GM19239 (cell line): ENCODE data around the gene COL6A6.
"Not testable (repeated sequence)": the region's sequence is repeated elsewhere in the genome, so short reads cannot be mapped to it uniquely, and the experiment has no call there.

ENCODE experiments used
- DNase-seq: peaks from one replicate; pipeline ENCODE4 v3.0.0; 2011; ENCODE audit warnings: low spot score; ENCODE audit not compliant: insufficient read length
- FAIRE-seq: peaks from 2 replicates; lab custom pipeline; 2011; peaks lifted over from hg19 to GRCh38; lab: Jason Lieb, UNC

The COL6A6 gene

DNA sequence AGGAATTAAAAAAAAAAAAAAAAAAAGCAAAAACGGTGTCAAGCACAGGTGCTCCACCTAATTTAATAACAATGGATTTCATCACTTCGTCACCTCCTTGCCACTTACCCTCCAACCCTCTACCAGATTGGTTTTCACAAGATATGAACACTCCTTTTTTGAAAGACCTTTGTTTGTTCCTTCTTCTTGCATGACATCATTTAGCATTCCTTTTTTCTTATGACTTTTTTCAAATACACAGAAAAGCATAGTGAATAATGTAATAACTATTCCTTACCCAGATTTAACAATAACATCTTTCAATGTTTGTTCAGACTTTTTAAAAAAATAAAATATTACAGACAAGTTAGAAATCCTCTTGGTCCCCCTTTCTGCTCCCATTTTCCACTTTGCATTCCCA lies 16.3 kb downstream of the COL6A6 start:
- DNase-seq (no peak), FAIRE-seq (no peak)

DNA sequence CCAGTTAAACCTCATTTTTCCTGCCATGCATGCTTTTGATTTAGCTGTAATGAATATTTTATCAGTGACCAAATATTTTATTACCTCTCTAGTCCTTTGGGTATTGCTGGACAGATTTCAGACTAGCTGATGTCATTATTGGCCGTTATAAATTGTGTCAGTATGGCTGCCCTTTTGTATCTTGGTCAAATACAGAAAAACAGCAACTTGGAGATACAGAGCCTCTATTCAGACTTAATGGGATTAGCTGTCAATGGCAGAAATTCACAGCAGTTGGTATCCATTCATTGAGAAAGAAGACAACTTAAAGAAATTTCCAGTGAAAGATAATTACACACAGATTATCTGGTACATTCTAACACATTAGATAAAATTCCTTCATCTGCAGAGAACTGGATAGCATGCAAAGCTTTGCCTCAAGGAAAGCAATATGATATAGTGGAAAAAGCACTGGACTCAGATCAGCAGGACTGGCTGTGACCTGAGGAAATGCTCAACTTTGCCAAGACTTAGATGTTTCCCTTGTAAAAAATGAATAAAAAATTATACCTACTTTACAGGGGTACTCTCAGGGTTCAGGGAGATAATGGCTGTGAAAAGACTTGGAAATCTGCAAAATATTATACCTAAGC lies 20.8 kb downstream of the COL6A6 start:
- DNase-seq (no peak), FAIRE-seq (no peak)

DNA sequence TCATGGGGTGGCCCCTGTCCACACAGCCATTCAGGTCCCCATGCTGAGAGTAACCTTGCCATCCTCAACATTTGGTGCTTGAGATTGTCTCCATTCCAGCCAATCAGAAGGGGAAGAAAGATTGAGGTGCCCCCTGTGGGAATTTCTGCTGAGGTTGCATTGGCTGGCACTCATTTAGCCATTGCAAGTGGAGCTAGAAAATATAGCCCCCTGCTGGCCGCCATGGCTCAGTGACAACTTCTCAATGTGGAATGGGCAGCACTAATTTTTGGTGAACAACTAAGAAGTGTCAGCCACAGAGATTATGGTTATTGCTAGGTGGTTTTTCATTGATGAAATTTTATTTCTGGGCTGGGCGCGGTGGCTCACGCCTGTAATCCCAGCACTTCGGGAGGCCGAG lies 22.0 kb downstream of the COL6A6 start:
- FAIRE-seq (peak; percentile 51), DNase-seq (no peak)

DNA sequence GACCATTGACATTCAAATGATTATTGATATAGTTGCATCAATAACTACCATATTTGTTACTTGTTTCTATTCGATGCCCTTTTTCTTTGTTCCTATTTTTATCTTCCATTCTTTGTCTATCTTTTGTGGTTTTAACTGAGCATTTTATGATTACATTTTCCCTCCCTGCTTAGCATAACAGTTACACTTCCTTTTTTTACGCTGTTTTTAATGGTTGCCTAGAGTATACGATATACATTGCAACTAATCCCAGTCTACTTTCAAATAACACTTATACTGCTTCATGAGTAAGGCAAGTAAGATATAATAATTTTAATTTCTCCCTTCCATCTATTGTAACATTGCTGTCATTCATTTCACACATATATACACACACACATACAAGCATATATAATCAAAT lies 26.3 kb downstream of the COL6A6 start:
- FAIRE-seq (no peak), DNase-seq (no peak)

DNA sequence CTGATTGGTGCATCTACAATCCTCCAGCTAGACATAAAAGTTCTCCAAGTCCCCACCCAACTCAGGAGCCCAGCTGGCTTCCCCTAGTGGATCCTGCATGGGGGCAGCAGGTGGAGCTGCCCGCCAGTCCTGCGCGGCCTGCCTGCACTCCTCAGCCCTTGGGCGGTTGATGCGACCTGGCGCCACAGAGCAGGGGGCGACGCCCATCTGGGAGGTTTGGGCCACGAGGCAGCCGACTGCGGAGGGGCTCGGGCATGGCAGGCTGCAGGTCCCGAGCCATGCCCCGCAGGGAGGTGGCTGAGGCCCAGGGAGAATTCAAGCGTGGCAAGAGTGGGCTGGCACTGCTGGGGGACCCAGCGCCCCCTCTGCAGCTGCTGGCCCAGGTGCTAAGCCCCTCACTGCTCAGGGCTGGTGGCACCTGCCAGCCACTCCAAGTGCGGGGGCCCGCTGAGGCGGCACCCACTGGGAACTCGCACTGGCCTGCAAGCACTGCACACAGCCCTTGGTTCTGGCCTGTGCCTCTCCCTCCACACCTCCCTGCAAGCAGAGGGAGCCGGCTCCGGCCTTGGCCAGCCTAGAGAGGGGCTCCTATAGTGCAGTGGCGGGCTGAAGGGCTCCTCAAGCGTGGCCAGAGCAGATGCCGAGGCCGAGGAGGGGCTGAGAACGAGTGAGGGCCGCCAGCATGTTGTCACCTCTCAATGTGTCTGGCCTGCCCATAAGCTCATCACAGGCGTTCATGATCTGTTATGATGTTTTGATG lies 30.1 kb downstream of the COL6A6 start:
- DNase-seq (no peak), FAIRE-seq (no peak)

DNA sequence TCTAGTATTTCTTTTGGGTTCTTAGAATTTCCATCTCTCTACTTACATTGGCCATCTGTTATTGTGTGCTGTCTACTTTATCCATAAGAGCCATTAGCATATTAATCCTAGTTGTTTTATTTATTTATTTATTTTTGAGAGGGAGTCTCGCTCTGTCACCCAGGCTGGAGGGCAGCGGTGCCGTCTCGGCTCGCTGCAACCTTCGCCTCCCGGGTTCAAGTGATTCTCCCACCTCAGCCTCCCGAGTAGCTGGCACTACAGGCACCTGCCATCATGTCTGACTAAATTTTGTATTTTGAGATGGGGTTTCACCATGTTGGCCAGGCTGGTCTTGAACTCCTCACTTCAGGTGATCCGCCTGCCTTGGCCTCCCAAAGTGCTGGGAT lies 30.7 kb downstream of the COL6A6 start:
- not testable (repeated sequence) for DNase-seq, FAIRE-seq

DNA sequence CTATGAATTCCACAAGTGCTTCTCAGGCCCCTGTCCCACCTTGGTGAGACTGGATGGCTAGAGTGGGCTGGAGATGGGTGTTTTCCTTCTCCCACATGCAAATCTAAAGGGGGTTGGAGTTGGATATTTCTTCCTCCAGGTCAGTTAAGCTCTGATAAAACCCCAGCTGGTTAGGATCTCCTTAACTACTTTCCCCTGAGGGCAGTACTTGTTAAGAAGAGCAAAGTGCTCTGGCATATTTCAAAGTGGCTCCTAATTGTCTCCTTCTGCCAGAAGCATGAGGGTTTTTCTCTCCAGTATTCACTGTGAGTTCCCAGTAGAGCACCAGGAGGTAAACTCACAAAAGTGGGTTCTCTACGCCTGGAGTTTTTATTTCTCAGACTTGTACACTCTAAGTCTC lies 31.4 kb downstream of the COL6A6 start:
- DNase-seq = no peak

DNA sequence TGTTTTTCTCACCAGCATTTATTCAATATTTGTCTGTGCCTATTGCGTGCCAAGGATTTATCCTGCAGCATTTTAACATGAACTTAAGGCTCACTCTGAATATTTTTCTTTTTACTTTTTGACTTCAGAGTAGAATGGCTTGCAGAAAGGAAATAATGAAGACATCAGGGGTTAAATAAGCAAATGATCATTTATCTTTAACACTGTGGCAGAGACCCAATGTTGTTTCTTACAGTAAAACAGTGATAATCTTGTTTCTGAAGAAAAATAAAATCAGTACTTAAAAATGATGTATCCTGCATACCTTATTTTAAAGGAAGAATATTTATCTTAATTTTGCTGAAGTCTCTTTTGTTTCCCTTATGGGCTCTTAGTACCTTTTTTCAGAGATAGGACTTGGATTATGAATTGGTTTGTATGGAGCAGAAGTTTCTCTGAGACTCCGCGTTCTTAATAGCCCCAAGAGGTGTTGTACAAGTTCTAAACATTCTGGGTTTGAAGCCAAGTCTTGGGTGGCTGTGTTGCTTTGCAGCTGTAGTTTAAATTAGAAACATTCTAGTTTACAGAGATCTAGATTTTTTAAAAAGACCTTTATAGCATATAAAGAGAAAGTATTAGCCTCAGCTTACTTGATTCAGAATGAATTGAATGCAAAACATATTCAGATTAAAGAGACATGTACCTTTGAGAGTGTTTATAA lies 40.5 kb downstream of the COL6A6 start:
- no peak for DNase-seq
- FAIRE-seq = no peak

More for the DNA sequence above, 31.4 kb downstream of the COL6A6 start:
- no peak for FAIRE-seq

DNA sequence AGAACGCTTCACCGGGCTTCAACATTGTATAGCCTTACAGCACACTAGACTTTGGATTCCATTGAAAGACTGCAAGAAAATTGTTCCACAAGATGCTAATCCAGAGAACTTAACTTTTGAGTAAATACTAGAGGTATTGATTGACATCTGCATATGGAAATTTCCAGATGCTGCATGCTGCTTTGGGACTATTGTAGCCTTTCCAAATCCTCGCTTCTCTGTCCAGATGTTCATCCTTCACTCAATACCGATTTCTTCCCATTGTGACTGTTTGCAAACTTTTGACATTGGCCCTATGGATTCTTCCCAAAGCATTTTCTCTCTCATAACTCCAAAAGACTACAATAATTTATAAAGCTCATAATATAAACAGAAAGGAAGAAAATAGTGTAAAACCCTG lies 41.4 kb downstream of the COL6A6 start:
- no peak for DNase-seq
- FAIRE-seq = no peak

DNA sequence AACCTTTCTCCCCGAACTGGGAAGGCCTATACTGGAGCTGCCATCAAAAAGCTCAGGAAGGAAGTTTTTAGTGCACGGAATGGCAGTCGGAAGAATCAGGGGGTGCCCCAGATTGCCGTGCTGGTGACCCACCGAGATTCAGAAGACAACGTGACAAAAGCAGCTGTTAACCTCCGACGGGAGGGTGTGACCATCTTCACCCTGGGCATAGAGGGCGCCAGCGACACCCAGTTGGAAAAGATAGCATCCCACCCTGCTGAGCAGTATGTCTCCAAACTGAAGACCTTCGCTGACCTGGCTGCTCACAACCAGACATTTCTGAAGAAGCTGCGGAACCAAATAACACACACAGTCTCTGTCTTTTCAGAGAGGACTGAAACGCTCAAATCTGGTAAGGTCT lies 48.2 kb downstream of the COL6A6 start:
- FAIRE-seq (no peak), DNase-seq (no peak)
